HEK293 (cell line): ENCODE results near the gene FUOM.

Experiments used
- CTCF ChIA-PET: fragments of 350-600 bp; formaldehyde crosslinking; extraction: SDS; loops from one replicate; lab custom pipeline; 2021; ENCODE audit warnings: antibody characterized with exemption; lab: Yijun Ruan, JAX
- POLR2A ChIA-PET: fragments of 300-600 bp; formaldehyde crosslinking; extraction: SDS; loops from one replicate; lab custom pipeline; 2020; ENCODE audit warnings: antibody characterized with exemption, inconsistent platforms; lab: Yijun Ruan, JAX
- H3K27ac ChIP-seq: fragments of 200-500 bp; sonication (Bioruptor generic); 2 replicates; pipeline ENCODE4 v1.5.1; 2014; ENCODE audit warnings: low read depth, low read length, control low read depth, inconsistent platforms; ENCODE audit errors: extremely low read depth
- H3K36me3 ChIP-seq, 2 experiments: fragments of 200-500 bp in 1 of 2; sonication (Bioruptor generic) in 1 of 2; 1 replicate in 1 of 2; 2 replicates in 1 of 2; pipeline ENCODE4 v1.5.1; 2014 to 2017; ENCODE audit warnings: inconsistent platforms in 2 of 2, low read length in 2 of 2; ENCODE audit not compliant: control insufficient read depth in 2 of 2, insufficient read depth in 1 of 2
- H3K4me1 ChIP-seq: fragments of 200-500 bp; sonication (Bioruptor generic); 2 replicates; pipeline ENCODE4 v1.5.1; 2014; ENCODE audit warnings: mild to moderate bottlenecking, low read length, inconsistent platforms; ENCODE audit not compliant: control insufficient read depth, insufficient read depth
- H3K4me3 ChIP-seq: 2 replicates; pipeline ENCODE4 v1.5.1; 2011; ENCODE audit warnings: low read depth, mild to moderate bottlenecking, control low read depth, low read length, moderate library complexity
- H3K9me3 ChIP-seq: fragments of 200-500 bp; sonication (Bioruptor generic); 2 replicates; pipeline ENCODE4 v1.5.1; 2014; ENCODE audit warnings: low read depth, low read length, inconsistent platforms; ENCODE audit not compliant: control insufficient read depth, insufficient read depth
- BCL11A ChIP-seq: fragments of 450-650 bp; formaldehyde crosslinking; IDR thresholded peaks from 2 replicates; pipeline ENCODE4 v1.5.1; 2016; ENCODE audit warnings: low read depth, missing biosample characterization, missing genetic modification characterization
- CTCF ChIP-seq: fragments of 450-650 bp; formaldehyde crosslinking; IDR thresholded peaks from 2 replicates; pipeline ENCODE4 v1.5.1; 2016; ENCODE audit warnings: missing biosample characterization, missing genetic modification characterization
- KLF1 ChIP-seq: fragments of 450-650 bp; formaldehyde crosslinking; IDR thresholded peaks from 2 replicates; pipeline ENCODE4 v1.5.1; 2016; ENCODE audit warnings: missing biosample characterization, missing genetic modification characterization
- KLF9 ChIP-seq: fragments of 450-650 bp; formaldehyde crosslinking; IDR thresholded peaks from 2 replicates; pipeline ENCODE4 v1.5.1; 2016; ENCODE audit warnings: missing biosample characterization, missing genetic modification characterization, low read depth
- SP2 ChIP-seq: fragments of 450-650 bp; formaldehyde crosslinking; IDR thresholded peaks from 2 replicates; pipeline ENCODE4 v1.5.1; 2016; ENCODE audit warnings: missing biosample characterization, missing genetic modification characterization
- YY1 ChIP-seq: fragments of 450-650 bp; formaldehyde crosslinking; IDR thresholded peaks from 2 replicates; pipeline ENCODE4 v1.5.1; 2018; ENCODE audit warnings: missing biosample characterization, missing genetic modification characterization
- ZBTB21 ChIP-seq: fragments of 450-650 bp; formaldehyde crosslinking; IDR thresholded peaks from 2 replicates; pipeline ENCODE4 v1.5.1; 2017; ENCODE audit warnings: missing biosample characterization, missing genetic modification characterization
- ZBTB26 ChIP-seq: fragments of 450-650 bp; formaldehyde crosslinking; optimal IDR thresholded peaks from 2 replicates; pipeline ENCODE3; 2016; ENCODE audit warnings: missing biosample characterization, mild to moderate bottlenecking, missing genetic modification characterization
- ZNF354C ChIP-seq: fragments of 450-650 bp; formaldehyde crosslinking; IDR thresholded peaks from 2 replicates; pipeline ENCODE4 v1.5.1; 2016; ENCODE audit warnings: missing biosample characterization, missing genetic modification characterization, low read depth, borderline replicate concordance
- ZNF366 ChIP-seq: fragments of 450-650 bp; formaldehyde crosslinking; conservative IDR thresholded peaks from 2 replicates; pipeline ENCODE4 v1.5.1; 2016; ENCODE audit warnings: missing biosample characterization, missing genetic modification characterization
- ZNF391 ChIP-seq: fragments of 450-650 bp; formaldehyde crosslinking; IDR thresholded peaks from 2 replicates; pipeline ENCODE4 v1.5.1; 2016; ENCODE audit warnings: low read depth, missing biosample characterization, missing genetic modification characterization, borderline replicate concordance
- ZNF510 ChIP-seq: fragments of 450-650 bp; formaldehyde crosslinking; IDR thresholded peaks from 2 replicates; pipeline ENCODE4 v1.5.1; 2018; ENCODE audit warnings: mild to moderate bottlenecking, missing genetic modification characterization, missing biosample characterization; ENCODE audit not compliant: insufficient replicate concordance
- ZNF514 ChIP-seq: fragments of 450-650 bp; formaldehyde crosslinking; IDR thresholded peaks from 2 replicates; pipeline ENCODE4 v1.5.1; 2016; ENCODE audit warnings: missing biosample characterization, missing genetic modification characterization
- ZNF544 ChIP-seq: fragments of 450-650 bp; formaldehyde crosslinking; IDR thresholded peaks from 2 replicates; pipeline ENCODE4 v1.5.0; 2017; ENCODE audit warnings: missing biosample characterization, missing genetic modification characterization
- TF ChIP-seq, protein P1 (sequence below): fragments of 450-650 bp; formaldehyde crosslinking; IDR thresholded peaks from 2 replicates; pipeline ENCODE4 v1.5.1; 2016; ENCODE audit warnings: missing biosample characterization, missing genetic modification characterization, borderline replicate concordance

Gene FUOM

GRCh38 chr10:133325440-133326222, 32.2 kb downstream of the FUOM start:
- Histone ChIP-seq H3K4me1 (peaks cover 11% of the 10 kb centered on the region), H3K27ac (no peak overlapping the region), H3K9me3 (no peaks in the 10 kb centered on the region), H3K36me3 (no peaks in the 10 kb centered on the region), H3K4me3 (no peak overlapping the region)
- TF ChIP-seq SP2 (tag by site-specific recombination) (no peak), ZNF514 (tag by site-specific recombination) (no peak), ZBTB21 (no peak), ZNF366 (no peak), ZNF510 (tag by site-specific recombination) (no peak), ZNF354C (no peak), ZNF544 (no peak), KLF9 (tag by site-specific recombination) (no peak), ZNF391 (tag by site-specific recombination) (no peak), BCL11A (tag by site-specific recombination) (no peak), YY1 (no peak), CTCF (tag by site-specific recombination) (no peak)
- TF ChIP-seq, protein P1, sequence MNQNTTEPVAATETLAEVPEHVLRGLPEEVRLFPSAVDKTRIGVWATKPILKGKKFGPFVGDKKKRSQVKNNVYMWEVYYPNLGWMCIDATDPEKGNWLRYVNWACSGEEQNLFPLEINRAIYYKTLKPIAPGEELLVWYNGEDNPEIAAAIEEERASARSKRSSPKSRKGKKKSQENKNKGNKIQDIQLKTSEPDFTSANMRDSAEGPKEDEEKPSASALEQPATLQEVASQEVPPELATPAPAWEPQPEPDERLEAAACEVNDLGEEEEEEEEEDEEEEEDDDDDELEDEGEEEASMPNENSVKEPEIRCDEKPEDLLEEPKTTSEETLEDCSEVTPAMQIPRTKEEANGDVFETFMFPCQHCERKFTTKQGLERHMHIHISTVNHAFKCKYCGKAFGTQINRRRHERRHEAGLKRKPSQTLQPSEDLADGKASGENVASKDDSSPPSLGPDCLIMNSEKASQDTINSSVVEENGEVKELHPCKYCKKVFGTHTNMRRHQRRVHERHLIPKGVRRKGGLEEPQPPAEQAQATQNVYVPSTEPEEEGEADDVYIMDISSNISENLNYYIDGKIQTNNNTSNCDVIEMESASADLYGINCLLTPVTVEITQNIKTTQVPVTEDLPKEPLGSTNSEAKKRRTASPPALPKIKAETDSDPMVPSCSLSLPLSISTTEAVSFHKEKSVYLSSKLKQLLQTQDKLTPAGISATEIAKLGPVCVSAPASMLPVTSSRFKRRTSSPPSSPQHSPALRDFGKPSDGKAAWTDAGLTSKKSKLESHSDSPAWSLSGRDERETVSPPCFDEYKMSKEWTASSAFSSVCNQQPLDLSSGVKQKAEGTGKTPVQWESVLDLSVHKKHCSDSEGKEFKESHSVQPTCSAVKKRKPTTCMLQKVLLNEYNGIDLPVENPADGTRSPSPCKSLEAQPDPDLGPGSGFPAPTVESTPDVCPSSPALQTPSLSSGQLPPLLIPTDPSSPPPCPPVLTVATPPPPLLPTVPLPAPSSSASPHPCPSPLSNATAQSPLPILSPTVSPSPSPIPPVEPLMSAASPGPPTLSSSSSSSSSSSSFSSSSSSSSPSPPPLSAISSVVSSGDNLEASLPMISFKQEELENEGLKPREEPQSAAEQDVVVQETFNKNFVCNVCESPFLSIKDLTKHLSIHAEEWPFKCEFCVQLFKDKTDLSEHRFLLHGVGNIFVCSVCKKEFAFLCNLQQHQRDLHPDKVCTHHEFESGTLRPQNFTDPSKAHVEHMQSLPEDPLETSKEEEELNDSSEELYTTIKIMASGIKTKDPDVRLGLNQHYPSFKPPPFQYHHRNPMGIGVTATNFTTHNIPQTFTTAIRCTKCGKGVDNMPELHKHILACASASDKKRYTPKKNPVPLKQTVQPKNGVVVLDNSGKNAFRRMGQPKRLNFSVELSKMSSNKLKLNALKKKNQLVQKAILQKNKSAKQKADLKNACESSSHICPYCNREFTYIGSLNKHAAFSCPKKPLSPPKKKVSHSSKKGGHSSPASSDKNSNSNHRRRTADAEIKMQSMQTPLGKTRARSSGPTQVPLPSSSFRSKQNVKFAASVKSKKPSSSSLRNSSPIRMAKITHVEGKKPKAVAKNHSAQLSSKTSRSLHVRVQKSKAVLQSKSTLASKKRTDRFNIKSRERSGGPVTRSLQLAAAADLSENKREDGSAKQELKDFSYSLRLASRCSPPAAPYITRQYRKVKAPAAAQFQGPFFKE (tag by site-specific recombination) = no peak
- ChIA-PET CTCF (no interaction called here), POLR2A (no interaction called here)

DNA sequence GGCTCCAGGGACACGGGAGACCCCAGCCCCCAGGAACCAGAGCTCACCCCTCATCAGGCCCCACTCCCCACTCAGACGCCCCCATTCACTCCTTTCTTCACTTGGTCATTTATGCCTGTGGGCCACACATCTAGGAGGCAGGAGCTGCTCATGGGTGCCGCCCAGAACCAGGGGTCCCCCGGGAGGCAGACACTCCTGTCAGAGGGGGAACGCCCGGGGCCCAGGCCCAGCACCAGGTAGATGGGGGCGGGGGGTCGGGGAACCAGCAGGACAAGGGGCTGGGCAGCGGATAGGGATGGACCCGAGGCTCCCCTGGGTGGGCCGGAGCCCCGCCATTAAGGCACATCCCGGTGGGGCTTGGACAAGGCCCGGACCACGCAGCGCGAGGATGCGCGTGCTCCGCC, 33.0 kb downstream of the FUOM start:
- peaks cover 9% of the 10 kb centered on the region for H3K4me1 ChIP-seq
- peak; percentile 14; the same call in 1 of the 2 replicates for TF ChIP-seq KLF1 (tag by site-specific recombination)
- TF ChIP-seq ZBTB26 (tag by site-specific recombination) = no peak
- H3K9me3 ChIP-seq = no peaks in the 10 kb centered on the region
- CTCF ChIA-PET = no interaction called here
- POLR2A ChIA-PET = interaction anchor here (0.8 to 1.9 kb wide), 2 partner anchors 10 to 31 kb away, joined by 4 to 15 read pairs; no protein-coding TSS in a partner anchor
- H3K27ac ChIP-seq = no peak overlapping the region
- H3K36me3 ChIP-seq = no peaks in the 10 kb centered on the region
- H3K4me3 ChIP-seq = no peak overlapping the region
